Globus pallidus (tissue), 1 donor: ENCODE measurements around the gene SLAMF9.

Experiments used
- DNase-seq: peaks from one replicate; pipeline ENCODE4 v3.0.0-alpha.2; 2015; ENCODE audit warnings: low spot score

SLAMF9 gene

DNA sequence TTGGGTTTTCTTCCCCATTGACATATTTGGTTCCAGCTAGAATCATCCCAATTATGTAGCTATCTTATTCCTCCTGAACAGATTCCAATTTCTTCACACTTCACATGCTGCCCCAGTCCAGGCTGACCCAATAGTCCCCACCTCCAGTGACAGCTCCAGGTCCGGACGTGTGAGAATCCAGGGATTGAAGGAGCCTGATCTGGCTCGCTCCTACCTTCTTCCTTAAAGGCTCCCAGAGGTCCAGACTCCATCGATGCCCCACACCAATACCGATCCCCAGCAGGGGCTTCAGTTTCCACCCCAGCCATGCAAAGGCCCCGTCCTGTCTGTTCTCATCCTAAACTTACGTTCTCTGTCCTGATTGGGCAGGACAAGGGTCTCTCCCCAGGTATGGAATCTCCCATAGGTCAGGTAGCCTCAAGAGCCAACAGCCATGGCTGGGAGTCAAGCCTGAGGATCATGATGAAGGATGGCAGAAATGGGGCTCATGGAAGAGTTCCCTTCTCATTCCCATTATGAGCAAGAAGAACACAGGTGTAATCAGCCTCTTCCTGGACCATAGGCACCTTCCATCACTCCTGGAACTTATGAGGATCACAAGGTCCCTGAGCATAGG, 20.4 kb upstream of the SLAMF9 start:
- DNase-seq: no peak

GRCh38 chr1:159973350-159973940, 19.4 kb upstream of the SLAMF9 start:
- no peak for DNase-seq

DNA sequence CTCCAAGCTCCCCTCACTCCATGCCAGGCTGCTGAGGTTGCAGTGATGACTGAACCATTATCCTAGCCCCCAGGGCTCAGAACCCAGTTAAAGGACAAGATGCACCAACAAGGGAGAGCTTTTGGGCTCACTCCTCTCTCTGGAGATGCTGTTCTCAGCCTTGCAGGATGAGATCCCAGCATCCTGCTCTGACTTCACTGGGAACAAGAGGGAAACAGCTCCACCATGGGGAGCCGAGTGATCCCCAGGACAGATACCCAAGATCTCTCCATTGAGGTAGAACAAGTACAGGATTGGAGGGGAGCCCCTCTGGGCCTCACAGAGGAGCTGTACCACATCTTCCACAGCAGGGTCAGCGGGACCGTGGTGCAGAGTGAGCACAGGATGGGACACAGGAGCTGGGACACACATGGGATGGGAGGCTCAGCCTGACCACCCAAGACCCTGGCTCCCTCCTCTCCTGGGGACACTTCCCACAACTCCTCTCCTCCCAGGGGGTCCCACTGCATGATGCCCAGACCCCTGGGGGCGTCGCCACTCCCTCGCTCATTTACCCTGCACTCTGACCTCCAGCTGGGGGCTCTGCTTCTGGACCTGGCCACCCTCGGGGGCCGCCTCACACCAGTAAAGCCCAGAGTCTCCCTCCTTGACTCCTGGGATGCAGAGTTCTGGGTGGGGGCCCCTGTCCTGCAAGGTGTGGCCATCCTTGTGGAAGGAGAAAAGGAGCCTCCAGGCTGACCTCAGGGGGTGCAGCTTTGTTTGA, 18.6 kb upstream of the SLAMF9 start:
- DNase-seq: no peak

GRCh38 chr1:159970932-159971342, 16.9 kb upstream of the SLAMF9 start:
- peak; percentile 3 for DNase-seq

DNA sequence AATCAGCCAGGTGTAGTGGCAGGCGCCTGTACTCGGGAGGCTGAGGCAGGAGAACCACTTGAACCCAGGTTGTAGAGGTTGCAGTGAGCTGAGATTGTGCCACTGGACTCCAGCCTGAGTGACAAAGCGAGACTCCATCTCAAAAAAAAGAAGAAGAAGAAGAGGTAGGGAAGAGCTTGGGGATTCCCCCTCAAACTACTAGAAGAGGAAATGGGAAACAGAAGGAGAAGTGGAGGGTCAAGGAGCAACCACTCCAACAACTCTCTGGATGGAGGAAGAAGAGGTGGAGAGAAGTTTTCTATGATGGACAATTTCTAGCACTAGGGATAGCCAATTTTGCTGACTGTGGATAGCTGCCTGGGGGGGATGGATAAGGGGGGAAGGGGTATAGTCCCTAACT, 14.9 kb upstream of the SLAMF9 start:
- no peak for DNase-seq

DNA sequence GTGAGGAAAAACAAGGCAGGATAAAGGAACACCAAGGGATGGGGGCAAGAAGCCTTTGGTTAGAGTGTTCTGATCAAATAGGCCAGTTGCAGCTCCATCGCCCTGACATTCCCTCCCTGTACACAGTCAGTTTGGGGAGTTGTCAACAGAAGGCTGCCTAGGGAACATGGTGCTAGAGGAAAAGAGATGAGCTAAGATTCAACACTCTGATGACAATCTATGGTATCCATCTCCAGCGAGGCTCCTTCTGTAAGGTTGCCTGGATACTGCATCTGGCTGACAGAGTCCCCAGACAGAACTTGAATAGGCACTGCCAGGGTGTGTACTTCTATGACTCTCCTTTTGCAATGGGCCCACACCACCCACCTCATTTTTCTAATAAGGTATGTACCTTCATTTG, 11.2 kb upstream of the SLAMF9 start:
- no peak for DNase-seq

DNA sequence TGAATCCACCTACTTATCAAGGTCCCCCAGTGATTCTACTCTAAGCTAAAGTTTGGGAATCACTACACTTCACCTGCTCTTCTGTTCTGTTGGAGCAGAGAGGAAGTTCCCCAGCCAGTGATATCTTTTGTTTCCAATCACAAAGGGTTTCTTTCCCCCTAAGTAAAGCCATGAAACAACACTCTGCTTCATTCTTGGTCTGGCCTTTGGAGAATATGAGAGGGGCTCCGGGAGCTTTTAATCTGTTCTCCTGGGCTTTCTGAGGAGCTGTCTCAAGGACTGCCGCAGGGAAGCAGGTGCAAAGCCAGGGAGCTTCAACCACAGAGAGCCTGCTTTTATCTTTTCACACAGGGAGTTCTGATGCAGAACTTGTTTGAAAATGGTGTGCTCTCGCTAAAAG, 10.1 kb upstream of the SLAMF9 start:
- no peak for DNase-seq

GRCh38 chr1:159962176-159962575, 8.1 kb upstream of the SLAMF9 start:
- no peak for DNase-seq

DNA sequence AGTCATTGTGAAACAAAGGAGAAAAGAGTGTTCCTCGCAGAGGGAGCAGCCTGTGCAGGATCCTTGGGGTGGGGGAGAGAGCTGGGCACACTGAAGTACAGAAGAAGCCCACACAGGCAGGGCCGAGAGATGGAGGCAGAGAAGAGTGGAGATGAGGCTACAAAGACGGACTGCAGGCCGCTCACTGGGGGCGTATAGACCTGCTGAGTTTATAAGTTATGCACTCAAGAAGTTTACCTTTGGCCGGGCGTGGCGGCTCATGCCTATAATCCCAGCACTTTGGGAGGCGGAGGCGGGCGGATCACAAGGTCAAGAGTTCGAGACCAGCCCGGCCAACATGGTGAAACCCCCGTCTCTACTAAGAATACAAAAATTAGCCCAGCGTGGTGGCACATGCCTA, 7.6 kb upstream of the SLAMF9 start:
- no peak for DNase-seq

- no peak for DNase-seq
These were observed 6.8 kb upstream of the SLAMF9 start for GRCh38 chr1:159960721-159961381.

- no peak for DNase-seq
These were observed 5.4 kb upstream of the SLAMF9 start for GRCh38 chr1:159959451-159959850.

DNA sequence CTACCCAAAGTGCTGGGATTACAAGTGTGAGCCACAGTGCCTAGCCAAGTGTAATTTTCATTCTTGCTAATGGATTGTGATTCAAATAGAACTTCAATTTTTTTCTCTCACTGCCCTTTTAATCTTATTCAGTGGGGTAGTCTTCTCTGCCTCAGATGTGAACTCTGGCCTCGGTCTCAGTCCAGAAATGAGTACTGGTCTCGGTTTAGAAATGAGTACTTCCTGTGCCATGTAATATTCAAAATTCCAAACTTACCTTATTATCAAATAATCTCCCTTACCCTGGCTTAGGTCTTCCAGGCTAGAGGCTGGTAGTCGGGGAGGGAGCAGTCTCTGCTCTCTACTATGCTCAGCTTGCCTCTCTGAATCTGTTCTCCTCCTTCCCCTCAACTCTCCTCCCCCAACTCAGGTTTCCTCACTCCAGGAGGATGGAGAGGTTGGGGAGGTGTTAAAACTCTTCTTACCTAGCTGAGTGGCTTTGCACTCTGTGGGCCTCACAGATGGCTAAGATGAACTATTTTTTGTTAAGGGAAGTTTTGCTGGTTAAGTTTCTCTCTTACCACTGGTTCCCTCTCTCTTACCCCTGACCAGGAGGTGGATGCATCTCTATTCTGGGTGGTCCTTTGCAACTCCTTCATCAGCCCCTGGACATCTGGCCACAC, 4.8 kb upstream of the SLAMF9 start:
- no peak for DNase-seq

- DNase-seq: no peak
These were observed 3.8 kb upstream of the SLAMF9 start for GRCh38 chr1:159957824-159958268.

DNA sequence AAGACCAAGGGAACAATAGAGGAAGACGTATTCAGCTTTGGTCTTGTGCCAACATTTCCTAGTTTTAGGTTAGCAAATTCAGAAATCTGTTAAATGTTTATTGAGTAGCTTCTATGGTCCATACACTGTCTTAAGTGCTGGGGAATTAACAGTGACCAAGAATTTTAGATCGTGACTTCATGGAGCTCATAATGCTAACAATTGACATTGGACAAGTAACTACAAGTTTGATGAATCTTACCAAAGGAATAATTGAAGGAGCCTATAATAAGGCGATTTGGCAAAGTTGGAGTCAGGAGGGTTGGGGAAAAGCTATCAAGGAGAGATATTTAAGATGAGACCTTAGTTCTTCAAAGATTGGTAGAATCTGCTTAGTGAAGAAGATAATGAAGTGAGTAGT, 1.4 kb upstream of the SLAMF9 start:
- DNase-seq: no peak

DNA sequence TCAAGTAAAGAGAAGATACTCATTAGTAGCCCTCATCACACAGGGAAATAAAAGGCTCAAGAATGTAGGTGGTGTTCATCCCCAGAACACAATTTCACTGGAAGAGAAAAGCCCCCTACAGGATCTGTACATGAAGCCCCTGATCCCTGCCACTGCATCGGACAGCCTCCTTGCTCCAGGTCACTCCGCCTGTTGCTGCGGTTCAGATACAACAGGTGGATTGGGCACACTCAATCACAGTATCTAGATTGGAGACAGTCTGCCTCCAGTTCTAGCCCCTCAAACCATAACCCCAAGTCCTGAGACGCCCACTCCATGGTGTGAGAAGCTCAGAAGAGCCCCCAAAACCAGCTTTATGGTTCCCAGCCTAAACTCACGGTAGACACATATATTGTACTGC, 1.1 kb downstream of the SLAMF9 start:
- DNase-seq: no peak

GRCh38 chr1:159951551-159951950, 2.5 kb downstream of the SLAMF9 start:
- DNase-seq: no peak

- no peak for DNase-seq
These were observed 3.0 kb downstream of the SLAMF9 start for GRCh38 chr1:159951016-159951415.

DNA sequence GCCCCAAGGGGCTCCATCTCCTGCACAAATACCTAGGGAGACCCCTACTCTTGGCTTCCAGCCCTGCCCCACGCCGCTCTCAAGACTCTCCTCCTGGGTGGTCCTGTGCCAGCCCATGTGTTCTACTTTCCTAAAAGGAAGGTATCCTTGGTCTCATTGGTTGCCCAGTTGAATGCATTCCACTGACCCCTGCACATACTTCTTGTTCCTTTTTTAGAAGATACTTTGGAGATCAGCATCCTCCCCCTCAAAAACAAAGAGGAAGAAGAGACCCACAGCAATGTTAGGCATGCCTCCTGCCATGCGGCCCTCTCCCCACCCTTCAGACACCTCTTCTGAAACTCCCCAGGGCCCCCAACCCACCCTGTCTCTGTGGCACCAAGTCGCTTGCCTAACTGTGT, 4.1 kb downstream of the SLAMF9 start:
- DNase-seq: no peak

DNA sequence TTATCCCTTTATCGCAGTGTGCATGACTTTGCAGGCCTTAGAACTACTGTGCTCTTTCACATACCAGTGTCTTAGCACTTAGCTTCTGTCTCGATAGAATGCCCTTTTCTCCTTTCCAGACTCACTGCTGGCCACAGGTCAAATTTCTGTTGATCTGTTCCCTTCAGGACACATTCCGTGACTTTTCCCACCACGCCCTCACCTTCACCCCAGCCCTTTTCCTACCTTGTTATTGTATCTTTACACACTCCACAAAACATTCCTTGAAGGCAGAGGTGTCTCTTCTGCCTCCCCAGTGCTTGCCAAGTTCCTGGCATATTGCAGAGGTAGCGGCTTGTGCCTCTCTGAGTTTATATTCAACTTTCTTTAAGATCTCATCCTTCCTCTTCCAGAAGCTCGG, 4.9 kb downstream of the SLAMF9 start:
- DNase-seq: no peak

DNA sequence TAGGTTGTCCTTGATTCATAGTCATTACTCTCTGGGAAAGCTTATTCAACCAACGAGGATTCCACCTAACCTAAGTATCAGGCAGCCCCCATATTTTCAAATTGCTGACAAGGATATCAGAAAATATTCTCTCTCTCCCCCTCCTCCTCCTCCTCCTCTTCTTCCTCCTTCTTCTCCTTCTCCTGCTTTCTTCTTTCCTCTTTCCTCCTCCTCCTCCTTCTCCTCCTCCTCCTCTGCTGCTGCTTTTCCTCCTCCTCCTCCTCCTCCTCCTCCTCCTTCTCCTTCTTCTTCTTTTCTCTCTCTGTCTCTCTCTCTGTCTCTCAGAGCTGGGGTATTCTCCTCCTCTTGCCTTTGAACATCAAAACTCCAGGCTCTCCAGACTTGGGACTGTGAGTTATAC, 6.1 kb downstream of the SLAMF9 start:
- DNase-seq: no peak

GRCh38 chr1:159946242-159947187, 7.5 kb downstream of the SLAMF9 start:
- no peak for DNase-seq
